ENCODE results near the gene UGT1A9.
"Not testable (repeated sequence)": the region's sequence is repeated elsewhere in the genome, so short reads cannot be mapped to it uniquely, and the experiment has no call there.

UGT1A9 gene

DNA sequence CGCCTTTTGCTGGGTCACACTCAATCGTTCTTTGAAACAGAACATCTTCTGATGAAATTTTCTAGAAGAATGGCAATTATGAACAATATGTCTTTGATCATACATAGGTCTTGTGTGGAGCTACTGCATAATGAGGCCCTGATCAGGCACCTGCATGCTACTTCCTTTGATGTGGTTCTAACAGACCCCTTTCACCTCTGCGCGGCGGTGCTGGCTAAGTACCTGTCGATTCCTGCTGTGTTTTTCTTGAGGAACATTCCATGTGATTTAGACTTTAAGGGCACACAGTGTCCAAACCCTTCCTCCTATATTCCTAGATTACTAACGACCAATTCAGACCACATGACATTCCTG is 41.5 kb downstream of the UGT1A9 start:
- DNase-seq: no peak

DNA sequence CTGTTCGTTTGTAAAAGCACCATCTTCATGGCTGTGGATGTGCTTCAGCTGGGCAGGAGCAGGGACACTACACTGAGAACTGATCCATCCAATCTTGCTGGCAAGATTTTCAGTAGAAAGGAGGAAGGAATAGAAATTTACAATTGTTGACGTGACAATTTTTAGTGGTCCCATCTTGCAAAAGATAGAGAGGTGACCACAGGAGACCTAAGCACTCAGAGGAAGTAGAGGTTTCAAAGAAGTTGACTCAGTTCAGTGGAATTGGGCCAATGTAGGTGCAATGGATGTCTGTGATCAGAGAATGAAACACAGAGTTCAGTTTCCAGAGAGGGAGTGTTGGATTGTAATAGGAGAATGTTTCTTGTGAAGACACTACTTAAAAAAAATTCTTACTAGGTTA is 42.4 kb downstream of the UGT1A9 start:
- DNase-seq: no peak

DNA sequence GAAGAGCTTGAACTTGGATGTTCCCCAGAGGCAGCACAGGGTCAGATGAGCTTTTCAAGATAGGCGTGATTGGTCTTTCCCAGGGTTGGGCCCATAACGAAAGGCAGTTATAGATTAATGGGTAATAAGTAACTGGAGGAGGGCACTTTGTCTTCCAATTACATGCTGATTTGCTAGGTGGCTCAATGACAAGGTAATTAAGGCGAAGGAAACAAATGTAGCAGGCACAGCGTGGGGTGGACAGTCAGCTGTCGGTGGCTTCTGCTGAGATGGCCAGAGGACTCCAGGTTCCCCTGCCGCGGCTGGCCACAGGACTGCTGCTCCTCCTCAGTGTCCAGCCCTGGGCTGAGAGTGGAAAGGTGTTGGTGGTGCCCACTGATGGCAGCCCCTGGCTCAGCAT is 46.9 kb downstream of the UGT1A9 start, which contains the start of gene UGT1A4:
UGT1A4 (plus strand) TSS at position 185 of the 400 bp plus-strand sequence; CDS start at position 270, 85 bp downstream.
- no peak for DNase-seq

DNA sequence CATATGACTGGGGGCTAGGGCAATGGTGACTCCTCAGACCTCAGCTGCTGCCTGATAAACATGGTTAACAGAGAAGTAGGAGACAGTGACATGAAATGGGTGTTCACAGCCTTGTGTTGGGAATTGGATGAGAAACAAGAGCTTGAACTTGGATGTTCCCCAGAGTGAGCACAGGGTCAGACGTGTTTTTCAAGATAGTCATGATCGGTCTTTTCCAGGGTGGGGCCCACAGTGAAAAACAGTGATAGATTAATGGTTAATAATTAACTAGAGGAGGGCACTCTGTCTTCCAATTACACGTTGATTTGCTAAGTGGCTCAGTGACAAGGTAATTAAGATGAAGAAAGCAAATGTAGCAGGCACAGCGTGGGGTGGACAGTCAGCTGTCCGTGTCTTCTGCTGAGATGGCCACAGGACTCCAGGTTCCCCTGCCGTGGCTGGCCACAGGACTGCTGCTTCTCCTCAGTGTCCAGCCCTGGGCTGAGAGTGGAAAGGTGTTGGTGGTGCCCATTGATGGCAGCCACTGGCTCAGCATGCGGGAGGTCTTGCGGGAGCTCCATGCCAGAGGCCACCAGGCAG is 57.1 kb downstream of the UGT1A9 start, which contains the start of gene UGT1A3:
UGT1A3 (plus strand) TSS at position 320 of the 579 bp plus-strand sequence; CDS start at position 405, 85 bp downstream.
- no peak for DNase-seq

DNA sequence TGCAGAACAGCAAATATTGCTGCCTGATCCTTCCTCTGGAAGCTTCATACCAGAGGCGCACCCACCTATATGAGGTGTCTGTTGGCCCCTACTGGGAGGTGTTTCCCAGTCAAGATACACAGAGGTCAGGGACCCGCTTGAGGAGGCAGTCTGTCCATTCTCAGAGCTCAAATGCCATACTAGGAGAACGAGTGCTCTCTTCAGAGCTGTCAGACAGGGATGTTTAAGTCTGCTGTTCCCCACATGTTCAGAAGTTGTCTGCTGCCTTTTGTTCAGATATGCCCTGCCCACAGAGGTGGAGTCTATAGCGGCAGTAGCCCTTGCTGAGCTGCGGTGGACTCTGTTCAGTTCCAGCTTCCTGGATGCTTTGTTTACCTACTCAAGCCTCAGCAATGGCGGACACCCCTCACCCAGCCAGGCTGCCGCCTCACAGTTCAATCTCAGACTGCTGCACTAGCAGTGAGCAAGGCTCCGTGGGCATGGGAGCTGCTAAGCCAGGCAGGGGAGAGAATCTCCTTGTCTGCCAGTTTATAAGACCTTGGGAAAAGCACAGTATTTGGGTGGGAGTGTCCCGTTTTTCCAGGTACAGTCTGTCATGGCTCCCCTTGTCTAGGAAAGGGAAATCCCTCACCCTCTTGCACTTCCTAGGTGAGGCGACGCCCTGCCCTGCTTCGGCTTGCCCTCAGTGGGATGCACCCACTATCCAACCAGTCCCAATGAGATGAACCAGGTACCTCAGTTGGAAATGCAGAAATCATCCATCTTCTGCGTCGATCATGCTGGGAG is 65.4 kb downstream of the UGT1A9 start:
- not testable (repeated sequence) for DNase-seq

DNA sequence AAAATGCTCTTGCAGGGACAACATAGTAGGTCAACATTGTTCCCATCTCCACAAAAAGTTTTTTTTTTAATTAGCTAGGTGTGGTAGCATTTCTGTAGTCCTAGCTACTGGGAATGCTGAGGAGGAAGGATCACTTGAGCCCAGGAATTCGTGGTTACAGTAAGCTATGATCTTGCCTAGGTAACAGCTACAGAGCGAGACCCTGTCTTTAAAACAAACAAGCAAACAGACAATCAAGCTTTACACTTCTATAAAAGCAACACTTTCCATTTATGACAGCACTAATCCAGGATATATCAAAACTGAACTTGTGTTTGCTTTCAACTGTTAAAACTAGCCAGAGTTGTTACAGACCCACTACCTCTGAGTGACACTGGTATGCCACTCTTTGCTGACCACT is 69.2 kb downstream of the UGT1A9 start:
- no peak for DNase-seq

DNA sequence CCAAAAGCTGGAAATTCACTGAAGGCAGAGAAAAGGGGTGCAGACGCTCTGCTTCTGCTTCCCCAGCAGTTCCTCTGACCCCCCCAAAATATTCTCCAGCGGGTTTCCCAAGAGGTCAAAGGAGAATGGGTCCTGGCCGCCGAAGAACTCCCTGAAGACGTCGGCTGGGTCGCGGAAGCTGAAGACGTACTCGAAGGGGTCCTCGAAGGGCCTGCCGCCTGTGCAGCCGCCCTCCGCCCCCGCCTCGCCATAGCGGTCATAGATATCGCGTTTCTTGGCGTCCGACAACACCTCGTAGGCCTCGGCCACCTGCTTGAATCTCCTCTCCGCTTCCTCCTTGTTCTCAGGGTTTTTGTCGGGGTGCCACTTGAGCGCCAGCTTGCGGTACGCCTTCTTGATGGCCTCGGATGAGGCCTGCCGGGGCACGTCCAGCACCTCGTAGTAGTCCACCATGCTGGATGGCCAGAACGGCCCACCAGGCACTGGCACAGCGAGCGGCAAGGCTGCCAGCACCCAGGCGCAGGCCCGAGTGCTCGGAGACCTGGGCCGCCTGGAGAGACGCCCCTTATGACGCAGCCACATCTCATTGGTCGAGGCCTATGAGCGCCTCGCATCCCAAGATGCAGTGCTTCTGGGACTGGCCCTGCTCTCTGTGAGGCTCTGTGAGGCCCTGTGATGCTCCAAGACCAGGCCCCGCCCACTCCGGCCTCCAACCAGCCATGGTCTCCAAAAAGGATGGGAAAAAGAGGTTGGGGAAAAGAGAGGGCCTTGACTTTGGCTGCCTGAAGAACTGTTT is 72.0 kb downstream of the UGT1A9 start:
- DNase-seq: no peak

DNA sequence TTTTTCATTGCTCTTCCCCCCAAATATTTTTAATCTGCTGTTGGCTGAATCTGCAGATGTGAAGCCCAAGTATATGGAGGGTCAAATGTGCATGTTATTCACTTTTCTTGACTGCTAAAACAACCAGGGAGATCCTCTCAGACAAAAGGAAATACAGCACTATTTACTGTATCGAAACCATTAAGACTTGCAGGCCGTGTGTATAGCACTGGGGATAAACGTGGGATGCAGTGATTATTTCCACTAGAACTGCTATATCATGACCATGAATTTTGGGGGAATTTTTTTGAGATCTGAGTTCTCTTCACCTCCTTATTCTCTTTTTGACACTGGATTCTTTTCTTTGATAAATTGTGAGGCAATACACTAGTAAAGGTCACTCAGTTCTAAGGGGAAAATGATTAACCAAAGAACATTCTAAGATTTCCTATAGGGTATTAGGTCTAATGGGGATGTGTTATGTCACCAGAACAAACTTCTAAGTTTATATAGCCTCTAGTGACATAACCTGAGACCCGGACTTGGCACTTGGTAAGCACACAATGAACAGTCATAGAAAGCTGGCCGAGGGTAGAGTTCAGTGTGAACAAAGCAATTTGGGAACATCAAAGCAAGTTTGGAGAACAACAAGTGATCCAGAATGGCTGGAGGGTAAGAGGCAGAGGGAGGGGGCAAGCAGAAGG is 73.5 kb downstream of the UGT1A9 start:
- DNase-seq: no peak

DNA sequence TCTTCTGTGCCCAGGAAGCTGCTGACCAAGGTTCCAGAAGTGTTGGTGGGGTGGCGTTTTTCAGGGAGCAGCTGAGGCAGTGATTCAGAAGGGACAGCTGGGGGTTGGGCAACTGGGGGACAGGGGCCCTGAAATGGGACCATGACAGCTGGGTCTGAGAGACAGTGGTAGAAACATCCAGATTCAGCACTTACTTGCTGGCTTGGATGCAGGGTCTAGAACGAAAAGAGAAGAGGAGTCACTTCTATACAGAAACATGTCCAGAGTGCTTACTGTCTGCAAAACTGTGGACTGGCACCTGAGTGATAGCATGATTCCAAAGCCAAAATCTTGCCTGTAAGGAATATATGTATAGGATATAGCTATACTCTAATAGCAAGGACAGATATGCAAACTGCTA is 74.1 kb downstream of the UGT1A9 start:
- DNase-seq: not testable (repeated sequence)

DNA sequence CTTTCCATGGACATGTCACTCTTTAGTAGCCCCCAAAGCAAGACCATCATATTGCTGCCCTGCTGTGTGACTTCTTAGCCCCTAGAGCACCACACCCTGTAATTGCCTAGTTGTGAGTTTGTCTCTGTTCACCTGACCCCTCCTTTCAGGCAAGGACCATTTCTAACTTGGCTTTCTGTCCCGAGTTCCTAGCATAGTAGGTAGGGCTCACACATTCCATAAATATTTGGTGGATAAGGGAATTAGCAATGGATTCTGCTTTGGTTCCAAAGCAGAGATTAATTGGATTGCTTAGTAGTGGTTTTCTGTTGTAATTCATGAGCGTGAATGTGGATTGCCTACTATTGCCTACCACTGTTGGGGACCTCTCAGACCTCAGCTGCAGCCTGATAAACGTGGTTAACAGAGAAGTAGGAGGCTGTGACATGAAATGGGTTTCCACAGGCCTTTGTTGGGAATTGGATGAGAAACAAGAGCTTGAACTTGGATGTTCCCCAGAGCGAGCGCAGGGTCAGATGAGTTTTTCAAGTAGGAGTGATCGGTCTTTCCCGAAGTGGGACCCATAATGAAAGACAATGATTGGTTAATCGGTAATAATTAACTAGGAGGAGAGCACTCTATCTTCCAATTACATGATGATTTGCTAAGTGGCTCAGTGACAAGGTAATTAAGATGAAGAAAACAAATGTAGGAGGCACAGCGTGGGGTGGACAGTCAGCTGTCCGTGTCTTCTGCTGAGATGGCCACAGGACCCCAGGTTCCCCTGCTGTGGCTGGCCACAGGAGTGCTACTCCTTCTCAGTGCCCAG is 75.0 kb downstream of the UGT1A9 start:
- no peak for DNase-seq

DNA sequence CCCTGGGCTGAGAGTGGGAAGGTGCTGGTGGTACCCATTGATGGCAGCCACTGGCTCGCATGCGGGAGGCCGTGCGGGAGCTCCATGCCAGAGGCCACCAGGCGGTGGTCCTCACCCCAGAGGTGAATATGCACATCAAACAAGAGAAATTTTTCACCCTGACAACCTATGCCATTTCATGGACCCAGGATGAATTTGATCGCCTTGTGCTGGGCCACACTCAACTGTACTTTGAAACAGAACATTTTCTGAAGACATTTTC is 75.5 kb downstream of the UGT1A9 start:
- no peak for DNase-seq

DNA sequence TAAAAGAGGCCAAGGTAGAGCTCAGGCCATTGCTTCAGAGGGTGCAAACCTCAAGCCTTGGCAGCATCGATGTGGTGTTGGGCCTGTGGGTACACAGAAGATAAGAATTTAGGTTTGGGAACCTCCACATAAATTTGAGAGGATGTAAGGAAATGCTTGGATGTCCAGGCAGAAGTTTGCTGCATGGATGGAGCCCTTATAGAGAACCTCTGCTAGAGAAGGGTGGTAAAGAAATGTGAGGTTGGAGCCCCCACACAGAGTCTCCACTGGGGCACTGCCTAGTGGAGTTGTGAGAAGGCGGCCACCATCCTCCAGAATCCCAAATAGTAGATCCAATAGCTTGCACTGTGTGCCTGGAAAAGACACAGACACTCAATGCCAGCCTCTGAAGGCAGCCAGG is 79.0 kb downstream of the UGT1A9 start:
- DNase-seq: not testable (repeated sequence)

DNA sequence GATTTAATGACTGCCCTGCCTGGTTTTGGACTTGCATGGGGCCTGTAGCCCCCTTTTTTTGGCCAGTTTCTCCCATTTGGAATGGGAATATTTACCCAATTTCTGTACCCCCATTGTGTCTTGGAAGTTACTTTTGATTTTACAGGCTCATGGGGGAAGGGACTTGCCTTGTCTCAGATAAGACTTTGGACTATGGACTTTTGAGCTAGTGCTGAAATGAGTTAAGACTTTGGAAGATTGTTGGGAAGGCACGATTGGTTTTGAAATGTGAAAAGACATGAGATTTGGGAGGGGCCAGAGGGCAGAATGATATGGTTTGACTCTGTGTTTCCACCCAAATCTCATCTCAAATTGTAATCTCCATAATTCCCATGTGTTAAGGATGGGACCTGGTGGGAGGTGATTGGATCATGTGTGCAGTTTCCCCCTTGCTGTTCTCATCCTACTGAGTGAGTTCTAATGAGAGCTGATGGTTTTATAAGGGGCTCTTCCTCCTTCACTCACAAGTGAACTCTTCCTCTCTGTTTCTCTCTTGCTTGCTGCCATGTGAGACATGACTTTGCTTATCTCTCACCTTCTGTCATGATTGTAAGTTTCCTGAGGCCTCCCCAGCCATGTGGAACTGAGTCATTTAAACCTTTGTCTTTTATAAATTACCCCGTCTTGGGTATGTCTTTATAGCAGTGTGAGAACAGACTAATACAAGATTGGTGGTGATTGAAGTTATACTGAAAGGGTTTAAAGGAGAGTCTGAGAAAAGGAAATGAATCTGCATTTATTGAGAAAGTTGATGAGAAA is 79.7 kb downstream of the UGT1A9 start:
- not testable (repeated sequence) for DNase-seq

DNA sequence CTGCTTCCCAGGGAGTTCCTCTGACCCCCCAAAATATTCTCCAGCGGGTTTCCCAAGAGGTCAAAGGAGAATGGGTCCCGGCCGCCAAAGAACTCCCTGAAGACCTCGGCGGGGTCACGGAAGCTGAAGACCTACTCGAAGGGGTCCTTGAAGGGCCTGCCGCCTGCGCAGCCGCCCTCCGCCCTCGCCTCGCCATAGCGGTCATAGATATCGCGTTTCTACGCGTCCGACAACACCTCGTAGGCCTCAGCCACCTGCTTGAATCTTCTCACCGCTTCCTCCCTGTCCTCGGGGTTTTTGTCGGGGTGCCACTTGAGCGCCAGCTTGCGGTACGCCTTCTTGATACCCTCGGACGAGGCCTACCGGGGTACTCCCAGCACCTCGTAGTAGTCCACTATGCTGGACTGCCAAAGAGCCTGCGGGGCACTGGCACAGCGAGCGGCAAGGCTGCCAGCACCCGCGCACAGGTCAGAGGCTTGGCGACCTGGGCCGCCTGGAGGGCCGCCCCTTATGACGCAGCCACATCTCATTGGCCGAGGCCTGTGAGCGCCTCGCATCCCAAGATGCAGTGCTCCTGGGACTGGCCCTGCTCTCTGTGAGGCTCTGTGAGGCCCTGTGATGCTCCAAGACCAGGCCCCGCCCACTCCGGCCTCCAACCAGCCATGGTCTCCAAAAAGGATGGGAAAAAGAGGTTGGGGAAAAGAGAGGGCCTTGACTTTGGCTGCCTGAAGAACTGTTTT is 83.3 kb downstream of the UGT1A9 start:
- DNase-seq: no peak

DNA sequence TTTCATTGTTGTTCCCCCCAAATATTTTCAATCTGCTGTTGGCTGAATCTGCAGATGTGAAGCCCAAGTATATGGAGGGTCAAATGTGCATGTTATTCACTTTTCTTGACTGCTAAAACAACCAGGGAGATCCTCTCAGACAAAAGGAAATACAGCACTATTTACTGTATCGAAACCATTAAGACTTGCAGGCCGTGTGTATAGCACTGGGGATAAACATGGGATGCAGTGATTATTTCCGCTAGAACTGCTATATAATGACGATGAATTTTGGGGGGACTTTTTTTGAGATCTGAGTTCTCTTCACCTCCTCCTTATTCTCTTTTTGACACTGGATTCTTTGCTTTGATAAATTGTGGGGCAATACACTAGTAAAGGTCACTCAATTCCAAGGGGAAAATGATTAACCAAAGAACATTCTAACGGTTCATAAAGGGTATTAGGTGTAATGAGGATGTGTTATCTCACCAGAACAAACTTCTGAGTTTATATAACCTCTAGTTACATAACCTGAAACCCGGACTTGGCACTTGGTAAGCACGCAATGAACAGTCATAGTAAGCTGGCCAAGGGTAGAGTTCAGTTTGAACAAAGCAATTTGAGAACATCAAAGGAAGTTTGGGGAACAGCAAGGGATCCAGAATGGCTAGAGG is 84.9 kb downstream of the UGT1A9 start:
- no peak for DNase-seq

DNA sequence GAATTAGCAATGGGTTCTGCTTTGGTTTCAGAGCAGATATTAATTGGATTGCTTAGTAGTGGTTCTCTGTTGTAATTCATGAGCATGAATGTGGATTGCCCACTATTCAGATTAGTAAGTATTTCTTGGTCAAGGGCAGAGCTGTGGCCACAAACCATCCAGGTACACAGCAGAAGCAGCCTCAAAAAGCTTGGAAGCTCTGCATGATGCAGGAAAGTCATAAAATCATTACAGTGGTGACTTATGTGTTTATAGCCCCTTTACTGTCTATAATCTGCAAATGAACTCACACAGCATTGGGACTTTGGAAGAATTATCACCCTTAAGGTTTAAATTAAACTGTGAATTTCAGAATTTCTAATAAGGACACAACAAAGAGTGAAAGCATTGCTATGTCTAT is 86.4 kb downstream of the UGT1A9 start:
- no peak for DNase-seq

DNA sequence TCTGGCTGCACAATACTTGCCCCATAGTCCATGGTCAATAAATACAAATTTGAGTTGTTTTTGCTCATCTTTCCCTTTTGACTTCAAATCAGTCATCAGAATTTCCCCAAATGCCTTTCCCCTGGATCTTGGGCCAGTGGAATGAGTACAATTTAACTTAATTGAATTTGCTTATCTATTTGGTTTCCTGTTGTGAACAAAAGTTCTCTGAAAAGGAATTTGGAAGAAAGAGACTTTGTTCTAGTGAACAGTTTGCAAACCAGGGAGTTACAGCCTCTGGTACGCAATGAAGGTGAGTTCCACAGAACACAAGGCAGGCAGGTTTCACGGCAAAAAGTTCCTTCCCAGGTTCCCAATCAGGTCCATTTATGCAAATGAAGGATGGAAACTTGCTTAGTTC is 87.2 kb downstream of the UGT1A9 start:
- DNase-seq: no peak

DNA sequence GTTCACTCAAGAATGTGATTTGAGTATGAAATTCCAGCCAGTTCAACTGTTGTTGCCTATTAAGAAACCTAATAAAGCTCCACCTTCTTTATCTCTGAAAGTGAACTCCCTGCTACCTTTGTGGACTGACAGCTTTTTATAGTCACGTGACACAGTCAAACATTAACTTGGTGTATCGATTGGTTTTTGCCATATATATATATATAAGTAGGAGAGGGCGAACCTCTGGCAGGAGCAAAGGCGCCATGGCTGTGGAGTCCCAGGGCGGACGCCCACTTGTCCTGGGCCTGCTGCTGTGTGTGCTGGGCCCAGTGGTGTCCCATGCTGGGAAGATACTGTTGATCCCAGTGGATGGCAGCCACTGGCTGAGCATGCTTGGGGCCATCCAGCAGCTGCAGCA is 88.3 kb downstream of the UGT1A9 start, which contains the start of gene UGT1A1:
UGT1A1 (plus strand) TSS at position 228 of the 400 bp plus-strand sequence; CDS start at position 246, 18 bp downstream.
- no peak for DNase-seq

DNA sequence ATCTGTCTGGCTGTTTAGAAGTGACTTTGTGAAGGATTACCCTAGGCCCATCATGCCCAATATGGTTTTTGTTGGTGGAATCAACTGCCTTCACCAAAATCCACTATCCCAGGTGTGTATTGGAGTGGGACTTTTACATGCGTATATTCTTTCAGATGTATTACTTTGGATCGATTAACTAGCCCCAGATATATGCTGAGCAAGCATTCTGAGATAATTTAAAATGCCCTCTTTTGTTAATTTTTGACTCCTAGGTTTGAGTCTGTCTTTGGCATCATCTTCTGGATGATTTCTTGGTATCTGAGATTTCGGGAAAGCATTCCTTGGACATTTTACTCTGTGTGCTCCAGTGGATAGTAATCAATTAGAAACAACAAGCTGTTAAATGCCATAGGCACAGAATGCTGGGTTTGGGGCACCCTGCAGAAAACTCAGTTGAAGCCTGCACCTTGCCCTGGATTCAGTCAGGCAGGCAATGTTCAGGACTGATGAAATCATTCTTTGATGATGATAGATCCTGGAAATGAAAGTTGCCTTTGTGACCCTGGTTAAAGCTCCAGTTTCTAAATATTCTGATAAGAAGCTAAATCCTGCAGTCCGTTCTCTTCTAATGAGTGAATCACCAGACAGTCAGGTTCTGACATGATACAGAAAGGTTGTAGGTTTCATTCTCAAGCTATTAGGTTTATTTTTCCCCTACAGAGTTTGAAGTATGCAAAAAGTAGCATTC is 89.5 kb downstream of the UGT1A9 start:
- DNase-seq: no peak

DNA sequence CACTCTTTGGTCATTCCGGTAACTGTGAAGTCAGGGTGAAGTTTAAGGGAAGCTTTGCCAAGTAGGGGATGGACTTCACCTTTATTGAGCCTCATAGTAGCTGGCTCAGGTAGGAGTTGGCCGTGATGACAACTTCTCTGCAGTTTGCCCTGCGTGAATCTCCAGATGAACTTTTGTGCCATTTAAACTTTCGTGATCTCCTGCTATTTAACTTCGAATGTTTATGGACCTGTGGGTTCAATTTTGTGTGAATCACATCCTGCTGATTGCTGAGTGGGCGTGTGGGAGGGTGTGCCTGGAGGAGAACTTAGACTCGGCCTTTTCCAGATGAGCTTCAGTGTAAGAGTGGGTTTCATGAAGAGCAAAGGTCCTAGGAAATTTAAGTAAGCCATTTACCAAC is 92.6 kb downstream of the UGT1A9 start:
- no peak for DNase-seq

Measured in NCI-H187 (cell line).